Effector memory CD8-positive, alpha-beta T cell (primary cell): ENCODE data around the gene FLRT2.

Source experiments
- ATAC-seq: fragments of 150-1000 bp; cut with Tn5 transposase; replicated peaks from 2 replicates; pipeline ENCODE4 v1.10.0; 2021; ENCODE audit warnings: mild to moderate bottlenecking, moderate library complexity
- DNase-seq, 3 experiments: peaks; one replicate each; pipeline ENCODE4 v3.0.0; 2021
- H3K27ac Mint-ChIP-seq, 2 donors: one replicate each; pipeline ENCODE4 v1.8.0; 2022; ENCODE audit warnings: mild to moderate bottlenecking in 2 of 2, mixed read lengths in 2 of 2, moderate library complexity in 2 of 2
- H3K27me3 Mint-ChIP-seq, 2 donors: one replicate each; pipeline ENCODE4 v1.8.0; 2022; ENCODE audit warnings: mixed read lengths in 2 of 2
- H3K36me3 Mint-ChIP-seq: one replicate; pipeline ENCODE4 v1.8.0; 2022; ENCODE audit warnings: mild to moderate bottlenecking, moderate library complexity, mixed read lengths; ENCODE audit not compliant: insufficient read depth
- H3K4me1 Mint-ChIP-seq, 2 donors: one replicate each; pipeline ENCODE4 v1.8.0; 2022; ENCODE audit warnings: low read depth in 2 of 2, mixed read lengths in 2 of 2
- H3K4me3 Mint-ChIP-seq, 2 donors: one replicate each; pipeline ENCODE4 v1.8.0; 2022; ENCODE audit warnings: mild to moderate bottlenecking in 2 of 2, mixed read lengths in 2 of 2, moderate library complexity in 2 of 2
- H3K9me3 Mint-ChIP-seq, 2 donors: one replicate each; pipeline ENCODE4 v1.8.0; 2022; ENCODE audit warnings: mixed read lengths in 2 of 2

The FLRT2 gene

GRCh38 chr14:85533023-85533860, 3.3 kb downstream of the FLRT2 start:
- no peak overlapping the region for H3K27ac Mint-ChIP-seq
- peaks cover 3% of the 10 kb centered on the region for H3K36me3 Mint-ChIP-seq
- DNase-seq = no peak
- peaks cover 0 to 5% of the 10 kb centered on the region in 2 donors for H3K4me1 Mint-ChIP-seq
- no peak for ATAC-seq
- H3K9me3 Mint-ChIP-seq = peaks cover 1 to 8% of the 10 kb centered on the region in 2 donors
- H3K4me3 Mint-ChIP-seq = no peak overlapping the region
- peaks cover 47 to 61% of the 10 kb centered on the region in 2 donors for H3K27me3 Mint-ChIP-seq

GRCh38 chr14:85533861-85534291, 3.9 kb downstream of the FLRT2 start:
- peaks cover 47 to 57% of the 10 kb centered on the region in 2 donors for H3K27me3 Mint-ChIP-seq
- no peak overlapping the region for H3K4me3 Mint-ChIP-seq
- no peak overlapping the region for H3K27ac Mint-ChIP-seq
- peaks cover 0 to 5% of the 10 kb centered on the region in 2 donors for H3K4me1 Mint-ChIP-seq
- DNase-seq (no peak), ATAC-seq (no peak)
- H3K36me3 Mint-ChIP-seq = peaks cover 3% of the 10 kb centered on the region
- H3K9me3 Mint-ChIP-seq = peaks cover 1 to 8% of the 10 kb centered on the region in 2 donors

GRCh38 chr14:85534458-85535293, 4.7 kb downstream of the FLRT2 start:
- Mint-ChIP-seq H3K4me1 (peaks cover 0 to 5% of the 10 kb centered on the region in 2 donors), H3K27ac (no peak overlapping the region), H3K36me3 (peaks cover 3% of the 10 kb centered on the region), H3K9me3 (peaks cover 1 to 8% of the 10 kb centered on the region in 2 donors), H3K4me3 (no peak overlapping the region), H3K27me3 (peaks cover 40 to 49% of the 10 kb centered on the region in 2 donors)
- ATAC-seq (no peak), DNase-seq (no peak)

GRCh38 chr14:85535321-85535720, 5.4 kb downstream of the FLRT2 start:
- H3K36me3 Mint-ChIP-seq = peaks cover 3% of the 10 kb centered on the region
- no peak overlapping the region for H3K27ac Mint-ChIP-seq
- peaks cover 1 to 8% of the 10 kb centered on the region in 2 donors for H3K9me3 Mint-ChIP-seq
- peaks cover 36 to 42% of the 10 kb centered on the region in 2 donors for H3K27me3 Mint-ChIP-seq
- no peak overlapping the region for H3K4me3 Mint-ChIP-seq
- no peak for DNase-seq
- peaks cover 0 to 2% of the 10 kb centered on the region in 2 donors for H3K4me1 Mint-ChIP-seq
- ATAC-seq = no peak

GRCh38 chr14:85535991-85536832, 6.3 kb downstream of the FLRT2 start:
- no peak for ATAC-seq
- Mint-ChIP-seq H3K36me3 (peaks cover 3% of the 10 kb centered on the region), H3K27ac (no peak overlapping the region), H3K4me3 (no peak overlapping the region), H3K4me1 (peaks cover 0 to 2% of the 10 kb centered on the region in 2 donors), H3K27me3 (peaks cover 29 to 33% of the 10 kb centered on the region in 2 donors), H3K9me3 (peaks cover 3 to 8% of the 10 kb centered on the region in 2 donors)
- DNase-seq = no peak

GRCh38 chr14:85536833-85537190, 6.9 kb downstream of the FLRT2 start:
- DNase-seq = no peak
- Mint-ChIP-seq H3K4me3 (no peak overlapping the region), H3K4me1 (peaks cover 0 to under 1% of the 10 kb centered on the region in 2 donors), H3K27me3 (peaks cover 23 to 27% of the 10 kb centered on the region in 2 donors), H3K9me3 (peaks cover 3 to 8% of the 10 kb centered on the region in 2 donors), H3K36me3 (peaks cover 3% of the 10 kb centered on the region), H3K27ac (no peak overlapping the region)
- ATAC-seq = no peak

- H3K4me3 Mint-ChIP-seq = no peak overlapping the region
- H3K36me3 Mint-ChIP-seq = peaks cover 3% of the 10 kb centered on the region
- peaks cover 3 to 8% of the 10 kb centered on the region in 2 donors for H3K9me3 Mint-ChIP-seq
- no peaks in the 10 kb centered on the region for H3K4me1 Mint-ChIP-seq
- peaks cover 16 to 20% of the 10 kb centered on the region in 2 donors for H3K27me3 Mint-ChIP-seq
- DNase-seq (no peak), ATAC-seq (no peak)
- no peak overlapping the region for H3K27ac Mint-ChIP-seq
Measured at GRCh38 chr14:85537526-85537925, 7.6 kb downstream of the FLRT2 start.

- Mint-ChIP-seq H3K9me3 (peaks cover 4 to 8% of the 10 kb centered on the region in 2 donors), H3K27ac (no peak overlapping the region), H3K27me3 (peaks cover 11 to 12% of the 10 kb centered on the region in 2 donors), H3K4me1 (no peaks in the 10 kb centered on the region), H3K4me3 (no peak overlapping the region), H3K36me3 (no peaks in the 10 kb centered on the region)
- ATAC-seq (no peak), DNase-seq (no peak)
Measured at GRCh38 chr14:85538636-85539035, 8.7 kb downstream of the FLRT2 start.

- no peaks in the 10 kb centered on the region for H3K36me3 Mint-ChIP-seq
- ATAC-seq (no peak), DNase-seq (no peak)
- H3K4me1 Mint-ChIP-seq = no peaks in the 10 kb centered on the region
- peaks cover 3 to 7% of the 10 kb centered on the region in 2 donors for H3K9me3 Mint-ChIP-seq
- no peak overlapping the region for H3K27ac Mint-ChIP-seq
- H3K27me3 Mint-ChIP-seq = peaks cover 5% of the 10 kb centered on the region in 2 donors
- no peak overlapping the region for H3K4me3 Mint-ChIP-seq
Measured at GRCh38 chr14:85539510-85539909, 9.6 kb downstream of the FLRT2 start.

GRCh38 chr14:85542623-85543022, 12.7 kb downstream of the FLRT2 start:
- H3K27ac Mint-ChIP-seq = no peak overlapping the region
- no peaks in the 10 kb centered on the region for H3K27me3 Mint-ChIP-seq
- H3K4me3 Mint-ChIP-seq = no peak overlapping the region
- H3K9me3 Mint-ChIP-seq = peaks cover 0 to 8% of the 10 kb centered on the region in 2 donors
- ATAC-seq = no peak
- no peaks in the 10 kb centered on the region for H3K4me1 Mint-ChIP-seq
- no peaks in the 10 kb centered on the region for H3K36me3 Mint-ChIP-seq
- DNase-seq = no peak

GRCh38 chr14:85545738-85546137, 15.8 kb downstream of the FLRT2 start:
- H3K27ac Mint-ChIP-seq = no peak overlapping the region
- no peaks in the 10 kb centered on the region for H3K27me3 Mint-ChIP-seq
- DNase-seq (no peak), ATAC-seq (no peak)
- no peaks in the 10 kb centered on the region for H3K4me1 Mint-ChIP-seq
- H3K9me3 Mint-ChIP-seq = peaks cover 0 to 8% of the 10 kb centered on the region in 2 donors
- H3K4me3 Mint-ChIP-seq = no peak overlapping the region
- H3K36me3 Mint-ChIP-seq = no peaks in the 10 kb centered on the region

- no peaks in the 10 kb centered on the region for H3K4me1 Mint-ChIP-seq
- H3K4me3 Mint-ChIP-seq = no peak overlapping the region
- DNase-seq (no peak), ATAC-seq (no peak)
- no peaks in the 10 kb centered on the region for H3K36me3 Mint-ChIP-seq
- peaks cover 0 to 7% of the 10 kb centered on the region in 2 donors for H3K9me3 Mint-ChIP-seq
- H3K27me3 Mint-ChIP-seq = no peaks in the 10 kb centered on the region
- no peak overlapping the region for H3K27ac Mint-ChIP-seq
Measured at GRCh38 chr14:85546390-85546789, 16.4 kb downstream of the FLRT2 start.

- H3K27ac Mint-ChIP-seq = no peak overlapping the region
- H3K9me3 Mint-ChIP-seq = peaks cover 0 to 3% of the 10 kb centered on the region in 2 donors
- no peaks in the 10 kb centered on the region for H3K36me3 Mint-ChIP-seq
- no peak for ATAC-seq
- no peak overlapping the region for H3K4me3 Mint-ChIP-seq
- H3K27me3 Mint-ChIP-seq = no peaks in the 10 kb centered on the region
- no peaks in the 10 kb centered on the region for H3K4me1 Mint-ChIP-seq
- no peak for DNase-seq
Measured at GRCh38 chr14:85549697-85550096, 19.8 kb downstream of the FLRT2 start.
